ENCODE results near the gene TMEM135. TPM values are rescaled to one million over a fixed set of nuclear protein-coding genes. Genes with fewer than 3 reads are reported as not detected.

The TMEM135 gene
- total RNA-seq, 1 experiment from 2014 or later = 14.0 TPM

DNA sequence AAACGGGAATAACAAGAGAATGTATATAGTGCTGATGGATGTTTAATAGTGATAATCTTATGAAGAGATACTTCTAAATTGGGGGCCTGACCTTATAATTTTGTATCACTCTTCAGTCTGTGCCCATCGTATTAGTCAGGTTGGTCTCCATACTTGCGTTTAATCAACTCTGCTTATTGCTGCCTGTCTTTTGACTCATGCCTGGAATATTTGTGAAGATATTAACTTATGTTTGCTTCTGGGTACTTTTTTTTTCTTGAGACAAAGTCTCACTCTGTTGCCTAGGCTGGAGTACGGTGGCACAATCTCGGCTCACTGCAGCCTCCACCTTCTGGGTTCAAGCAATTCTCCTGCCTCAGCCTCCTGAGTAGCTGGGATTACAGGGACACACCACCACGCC lies 24.0 kb downstream of the TMEM135 start:
- no peaks in the 10 kb centered on the region for H3K9me3 ChIP-seq (ENCODE audit: low read length)
- no peaks in the 10 kb centered on the region for H3K36me3 ChIP-seq (ENCODE audit: low read depth, low read length)
- no peaks in the 10 kb centered on the region for H3K27me3 ChIP-seq (ENCODE audit: low read length)
- H3K9me2 ChIP-seq (replicated peaks; ENCODE audit: low read length) = no peaks in the 10 kb centered on the region
- TF ChIP-seq EZH2phosphoT487 (IDR thresholded peaks at IDR 0.05; ENCODE audit: borderline replicate concordance, low read length) (no peak), EZH2 (IDR thresholded peaks at IDR 0.05; ENCODE audit: low read length, unreplicated experiment) (no peak)
- TF ChIP-seq, protein P1, sequence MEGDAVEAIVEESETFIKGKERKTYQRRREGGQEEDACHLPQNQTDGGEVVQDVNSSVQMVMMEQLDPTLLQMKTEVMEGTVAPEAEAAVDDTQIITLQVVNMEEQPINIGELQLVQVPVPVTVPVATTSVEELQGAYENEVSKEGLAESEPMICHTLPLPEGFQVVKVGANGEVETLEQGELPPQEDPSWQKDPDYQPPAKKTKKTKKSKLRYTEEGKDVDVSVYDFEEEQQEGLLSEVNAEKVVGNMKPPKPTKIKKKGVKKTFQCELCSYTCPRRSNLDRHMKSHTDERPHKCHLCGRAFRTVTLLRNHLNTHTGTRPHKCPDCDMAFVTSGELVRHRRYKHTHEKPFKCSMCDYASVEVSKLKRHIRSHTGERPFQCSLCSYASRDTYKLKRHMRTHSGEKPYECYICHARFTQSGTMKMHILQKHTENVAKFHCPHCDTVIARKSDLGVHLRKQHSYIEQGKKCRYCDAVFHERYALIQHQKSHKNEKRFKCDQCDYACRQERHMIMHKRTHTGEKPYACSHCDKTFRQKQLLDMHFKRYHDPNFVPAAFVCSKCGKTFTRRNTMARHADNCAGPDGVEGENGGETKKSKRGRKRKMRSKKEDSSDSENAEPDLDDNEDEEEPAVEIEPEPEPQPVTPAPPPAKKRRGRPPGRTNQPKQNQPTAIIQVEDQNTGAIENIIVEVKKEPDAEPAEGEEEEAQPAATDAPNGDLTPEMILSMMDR (conservative IDR thresholded peaks at IDR 0.05; ENCODE audit: low read depth, low read length) = no peak
- DNase-seq (no peak), ATAC-seq (no peak)
- H2AFZ ChIP-seq (ENCODE audit: low read length) = no peak overlapping the region
- H3K9ac ChIP-seq (ENCODE audit: low read length) = no peak overlapping the region
- H3F3A ChIP-seq (ENCODE audit: low read length, unreplicated experiment) = no peaks in the 10 kb centered on the region
- no TSS peak for BruUV-seq (replicated peaks)
- CTCF ChIA-PET = no interaction called here
- no peak overlapping the region for H3K27ac ChIP-seq (ENCODE audit: low read length)
- intact Hi-C loops (cut with micrococcal nuclease) = no loop called here
- POLR2A ChIA-PET (ENCODE audit: unreplicated experiment) = no interaction called here
- no peaks in the 10 kb centered on the region for H4K20me1 ChIP-seq (ENCODE audit: low read length)
- H3K4me1 ChIP-seq (ENCODE audit: insufficient read depth, low read length) = no peaks in the 10 kb centered on the region; the same call in 1 of the 2 replicates
- H3K4me2 ChIP-seq (ENCODE audit: low read length) = no peak overlapping the region
- H3K4me3 ChIP-seq (ENCODE audit: low read length) = no peak overlapping the region
- H3K79me2 ChIP-seq (ENCODE audit: low read length) = peaks cover 24% of the 10 kb centered on the region; the same call in 1 of the 2 replicates

DNA sequence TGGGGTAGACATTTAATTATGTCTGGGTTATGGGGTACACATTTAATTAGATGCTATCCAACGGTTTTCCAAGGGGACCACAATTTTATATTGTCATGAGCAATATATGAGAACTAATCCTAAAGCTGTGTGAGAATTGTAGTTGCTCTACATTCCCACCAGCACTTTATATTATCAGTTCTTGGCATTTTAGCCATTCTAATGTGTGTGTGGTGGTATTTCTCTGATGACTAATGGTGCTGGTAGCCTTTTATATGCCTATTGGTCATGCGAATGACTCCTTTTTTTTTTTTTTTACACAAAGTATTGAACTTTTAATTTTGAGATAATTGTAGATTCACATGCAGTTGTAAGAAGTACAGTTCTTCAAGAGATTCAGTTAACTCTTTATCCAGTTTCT lies 26.2 kb downstream of the TMEM135 start:
- peak; percentile 56 for DNase-seq
- intact Hi-C loops (cut with micrococcal nuclease) = loop anchor here (2.0 kb wide), 1 partner anchor 25 kb away; no protein-coding TSS in a partner anchor
- Histone ChIP-seq H3K4me2 (ENCODE audit: low read length) (no peak overlapping the region), H3K9me2 (replicated peaks; ENCODE audit: low read length) (no peaks in the 10 kb centered on the region), H3K27ac (ENCODE audit: low read length) (peak overlapping the region; percentile 6; the same call in 1 of the 2 replicates), H3K9ac (ENCODE audit: low read length) (no peak overlapping the region), H3K36me3 (ENCODE audit: low read depth, low read length) (no peaks in the 10 kb centered on the region), H3K4me1 (ENCODE audit: insufficient read depth, low read length) (no peaks in the 10 kb centered on the region; the same call in 1 of the 2 replicates), H3K4me3 (ENCODE audit: low read length) (no peak overlapping the region), H2AFZ (ENCODE audit: low read length) (no peak overlapping the region), H3K9me3 (ENCODE audit: low read length) (no peaks in the 10 kb centered on the region), H3K79me2 (ENCODE audit: low read length) (peaks cover 22% of the 10 kb centered on the region; the same call in 1 of the 2 replicates), H3F3A (ENCODE audit: low read length, unreplicated experiment) (no peaks in the 10 kb centered on the region), H3K27me3 (ENCODE audit: low read length) (no peaks in the 10 kb centered on the region), H4K20me1 (ENCODE audit: low read length) (no peaks in the 10 kb centered on the region)
- ATAC-seq = peak; percentile 53; the same call in 1 of the 2 replicates
- TF ChIP-seq EZH2phosphoT487 (IDR thresholded peaks at IDR 0.05; ENCODE audit: borderline replicate concordance, low read length) (no peak), EZH2 (IDR thresholded peaks at IDR 0.05; ENCODE audit: low read length, unreplicated experiment) (no peak)
- TF ChIP-seq, protein P1 (conservative IDR thresholded peaks at IDR 0.05; ENCODE audit: low read depth, low read length) = no peak
- ChIA-PET POLR2A (ENCODE audit: unreplicated experiment) (interaction anchor here (0.6 kb wide), 1 partner anchor 131 kb away, joined by 6 read pairs; no protein-coding TSS in a partner anchor), CTCF (no interaction called here)
- no TSS peak for BruUV-seq (replicated peaks)

DNA sequence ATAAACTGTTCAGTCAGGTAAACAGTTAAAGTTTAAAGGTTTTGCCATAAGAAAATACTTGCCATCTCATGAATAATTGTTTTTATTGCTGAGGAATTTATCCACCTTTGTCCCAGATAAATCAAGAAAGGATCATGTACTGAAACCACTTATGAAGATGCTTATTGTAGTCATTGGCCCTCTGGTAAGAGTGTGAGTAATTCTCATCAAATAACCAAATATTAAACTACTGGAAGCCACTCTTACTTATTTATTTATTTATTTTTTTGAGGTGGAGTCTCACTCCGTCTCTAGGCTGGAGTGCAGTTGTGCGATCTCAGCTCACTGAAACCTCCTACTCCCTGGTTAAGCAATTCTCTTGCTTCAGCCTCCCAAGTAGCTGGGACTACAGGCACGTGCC lies 35.1 kb downstream of the TMEM135 start:
- Histone ChIP-seq H3K9me2 (replicated peaks; ENCODE audit: low read length) (no peaks in the 10 kb centered on the region), H3F3A (ENCODE audit: low read length, unreplicated experiment) (no peaks in the 10 kb centered on the region), H3K4me1 (ENCODE audit: insufficient read depth, low read length) (0 out of 2 replicates have a peak, but pooled peaks cover 8% of the 10 kb centered on the region), H3K36me3 (ENCODE audit: low read depth, low read length) (peaks cover 29% of the 10 kb centered on the region), H3K27me3 (ENCODE audit: low read length) (no peaks in the 10 kb centered on the region), H3K4me2 (ENCODE audit: low read length) (no peak overlapping the region), H3K79me2 (ENCODE audit: low read length) (no peaks in the 10 kb centered on the region), H2AFZ (ENCODE audit: low read length) (no peak overlapping the region), H3K4me3 (ENCODE audit: low read length) (no peak overlapping the region), H3K9me3 (ENCODE audit: low read length) (peaks cover 6% of the 10 kb centered on the region; the same call in 1 of the 2 replicates), H3K9ac (ENCODE audit: low read length) (no peak overlapping the region), H3K27ac (ENCODE audit: low read length) (peak overlapping the region; percentile 20; the same call in 1 of the 2 replicates), H4K20me1 (ENCODE audit: low read length) (no peaks in the 10 kb centered on the region)
- TF ChIP-seq, protein P1 (conservative IDR thresholded peaks at IDR 0.05; ENCODE audit: low read depth, low read length) = no peak
- TF ChIP-seq EZH2phosphoT487 (IDR thresholded peaks at IDR 0.05; ENCODE audit: borderline replicate concordance, low read length) (no peak), EZH2 (IDR thresholded peaks at IDR 0.05; ENCODE audit: low read length, unreplicated experiment) (no peak)
- ATAC-seq = peak; percentile 97
- BruUV-seq (replicated peaks) = no TSS peak
- ChIA-PET CTCF (no interaction called here), POLR2A (ENCODE audit: unreplicated experiment) (no interaction called here)
- DNase-seq = peak; percentile 31
- intact Hi-C loops (cut with micrococcal nuclease) = loop anchor here (2.0 kb wide), 1 partner anchor 34 kb away; no protein-coding TSS in a partner anchor

Measured in PC-3 (cell line).